GM12878 (cell line): Measurements from ENCODE around the gene DPYSL4. TPM values are rescaled to one million over a fixed set of nuclear protein-coding genes. Genes with fewer than 3 reads are reported as not detected.

ENCODE experiments used
- ATAC-seq: fragments of 200-7000 bp; cut with Tn5 transposase; 3 replicates; pipeline ENCODE4 v1.9.1; 2020; ENCODE audit warnings: mild to moderate bottlenecking, moderate library complexity
- BruUV-seq: library from RNA; stranded (reverse); fragments of 400-500 nt; replicated peaks from 2 replicates; lab custom pipeline; 2021; lab: Mats Ljungman, UMichigan
- CTCF ChIA-PET: fragments of 300-600 bp; sonication (Branson Sonifier 250); formaldehyde crosslinking; extraction: SDS; loops from one replicate; lab custom pipeline; 2021; ENCODE audit warnings: inconsistent platforms; lab: Yijun Ruan, JAX
- POLR2A ChIA-PET: fragments of 350-600 bp; formaldehyde crosslinking; extraction: SDS; loops from one replicate; lab custom pipeline; 2021; ENCODE audit warnings: inconsistent platforms; lab: Charles Lee
- RAD21 ChIA-PET: fragments of 300-600 bp; sonication (Branson Sonifier 250); formaldehyde crosslinking; loops from one replicate; lab custom pipeline; 2023; ENCODE audit warnings: antibody characterized with exemption; ENCODE audit not compliant: unreplicated experiment; lab: Charles Lee
- SMC1A ChIA-PET: fragments of 300-600 bp; sonication (Branson Sonifier 250); formaldehyde crosslinking; loops from one replicate; lab custom pipeline; 2023; ENCODE audit not compliant: unreplicated experiment, uncharacterized antibody; lab: Charles Lee
- DNase-seq: peaks from one replicate; pipeline ENCODE4 v3.0.0-alpha.2; 2011; ENCODE audit warnings: low read depth, low spot score
- FAIRE-seq: peaks from 3 replicates; lab custom pipeline; 2011; peaks lifted over from hg19 to GRCh38; lab: Jason Lieb, UNC
- H2AFZ ChIP-seq: 2 replicates; pipeline ENCODE4 v1.6.0; 2011; ENCODE audit warnings: low read depth, low read length, control low read depth; ENCODE audit not compliant: control insufficient read depth
- H3K27ac ChIP-seq: 2 replicates; pipeline ENCODE4 v1.5.1; 2011; ENCODE audit warnings: control low read depth; ENCODE audit not compliant: control insufficient read depth, insufficient read depth
- H3K27me3 ChIP-seq, 2 experiments: replicated peaks in 1 of 2; 2 replicates each; pipeline versions ENCODE4 v1.6.0 to v1.6.1; 2011; ENCODE audit warnings: low read length in 1 of 2; ENCODE audit not compliant: control insufficient read depth in 2 of 2, insufficient read depth in 2 of 2
- H3K36me3 ChIP-seq, 2 experiments: 2 replicates each; pipeline ENCODE4 v1.5.1; 2011; ENCODE audit warnings: low read length in 1 of 2; ENCODE audit not compliant: control insufficient read depth in 2 of 2, insufficient read depth in 2 of 2
- H3K4me1 ChIP-seq: 2 replicates; pipeline ENCODE4 v1.6.1; 2011; ENCODE audit warnings: mild to moderate bottlenecking, low read length, moderate library complexity, mixed read lengths; ENCODE audit not compliant: control insufficient read depth, insufficient read depth
- H3K4me2 ChIP-seq: 2 replicates; pipeline ENCODE4 v1.6.0; 2011; ENCODE audit warnings: control low read depth; ENCODE audit not compliant: control insufficient read depth, insufficient read depth
- H3K4me3 ChIP-seq: fragments of 200-600 bp; sonication (generic); 2 replicates; pipeline ENCODE4 v1.5.1; 2016
- H3K79me2 ChIP-seq: 2 replicates; pipeline ENCODE4 v1.6.0; 2011; ENCODE audit warnings: low read length; ENCODE audit not compliant: control insufficient read depth, insufficient read depth
- H3K9ac ChIP-seq: 2 replicates; pipeline ENCODE4 v1.8.0; 2011; ENCODE audit warnings: low read length, control low read depth, mixed read lengths; ENCODE audit not compliant: control insufficient read depth, insufficient read depth
- H3K9me3 ChIP-seq: replicated peaks from 3 replicates; pipeline ENCODE4 v1.5.1; 2011; ENCODE audit warnings: mild to moderate bottlenecking, low read length; ENCODE audit not compliant: control insufficient read depth, insufficient read depth
- H4K20me1 ChIP-seq: 2 replicates; pipeline ENCODE4 v1.6.0; 2011; ENCODE audit not compliant: control insufficient read depth, insufficient read depth
- BRCA1 ChIP-seq: IDR thresholded peaks from 2 replicates; pipeline ENCODE4 v1.6.1; 2011; ENCODE audit warnings: low read depth, low read length, improper control_type of control experiment
- GABPA ChIP-seq: IDR thresholded peaks from 2 replicates; pipeline ENCODE4 v1.6.1; 2014; ENCODE audit warnings: antibody characterized with exemption, low read depth, mild to moderate bottlenecking, inconsistent platforms
- MTA3 ChIP-seq: IDR thresholded peaks from 2 replicates; pipeline ENCODE4 v1.6.1; 2012; ENCODE audit warnings: low read length, inconsistent platforms, borderline replicate concordance
- MYC ChIP-seq: IDR thresholded peaks from 2 replicates; pipeline ENCODE4 v1.6.1; 2011; ENCODE audit warnings: mild to moderate bottlenecking, low read length, moderate library complexity, inconsistent platforms; ENCODE audit not compliant: insufficient read depth, insufficient replicate concordance, insufficient read length, severe bottlenecking
- NFIC ChIP-seq: IDR thresholded peaks from 2 replicates; pipeline ENCODE4 v1.6.1; 2012; ENCODE audit warnings: low read depth, mild to moderate bottlenecking, inconsistent platforms, low read length, moderate library complexity
- NR2C1 ChIP-seq: fragments of 450-650 bp; IDR thresholded peaks from 2 replicates; pipeline ENCODE4 v1.6.1; 2017; ENCODE audit warnings: antibody characterized with exemption, mild to moderate bottlenecking, moderate library complexity
- SMAD5 ChIP-seq: IDR thresholded peaks from 2 replicates; pipeline ENCODE4 v1.6.1; 2016; ENCODE audit warnings: antibody characterized with exemption, low read depth
- SMC3 ChIP-seq: IDR thresholded peaks from 2 replicates; pipeline ENCODE4 v1.6.1; 2011; ENCODE audit warnings: low read length, improper control_type of control experiment, borderline replicate concordance
- TBL1XR1 ChIP-seq: IDR thresholded peaks from 2 replicates; pipeline ENCODE4 v1.6.1; 2012; ENCODE audit warnings: low read depth, low read length, improper control_type of control experiment
- TCF7 ChIP-seq: IDR thresholded peaks from 2 replicates; pipeline ENCODE4 v1.6.1; 2014; ENCODE audit warnings: antibody characterized with exemption, borderline replicate concordance
- YBX1 ChIP-seq: fragments of 450-650 bp; IDR thresholded peaks from 2 replicates; pipeline ENCODE4 v1.6.1; 2016; ENCODE audit warnings: antibody characterized with exemption
- ZNF622 ChIP-seq: fragments of 450-650 bp; IDR thresholded peaks from 2 replicates; pipeline ENCODE4 v1.6.1; 2017; ENCODE audit warnings: mild to moderate bottlenecking, inconsistent platforms
- WGBS: methylation state at CpG from one replicate; pipeline ENCODE4 v1.1.6; 2016; ENCODE audit warnings: low lambda C conversion rate; ENCODE audit not compliant: insufficient replicate concordance, insufficient coverage; ENCODE audit errors: missing lambda C conversion rate; 5-methylcytosine and 5-hydroxymethylcytosine counted together
- in situ Hi-C: fragments of 300-500 bp; cut with MboI; formaldehyde crosslinking; loops from 9 replicates; pipeline ENCODE4 v1.14.3; 2018; ENCODE audit warnings: mixed read lengths
- intact Hi-C: fragments of 100-400 bp; cut with micrococcal nuclease; formaldehyde crosslinking; loops from one replicate; pipeline ENCODE4 v1.14.2; 2022; ENCODE audit not compliant: unreplicated experiment
- polyA plus RNA-seq, 11 experiments: library from polyadenylated mRNA; depleted of rRNA in 4 of 11; unstranded in 6 of 11; stranded (reverse) in 5 of 11; fragments of >200 nt; fragmentation: Nextera tagmentation in 4 of 11; fragmentation: Illumina TruSeq in 1 of 11; extraction: Ambion mirVana in 4 of 11; extraction: Trizol in 1 of 11; gene quantifications; 1 replicate in 1 of 11; 2 replicates in 10 of 11; pipeline versions ENCODE4 v1.2.1 to v1.2.3, GENCODE V29; 2011 to 2016; ENCODE audit warnings: inconsistent platforms in 2 of 11, missing spikeins in 2 of 11, low read depth in 1 of 11
- total RNA-seq, 4 experiments: library from RNA; depleted of rRNA in 3 of 4; stranded (reverse); fragments of >200 nt in 3 of 4; fragmentation: Illumina TruSeq in 1 of 4; extraction: Trizol in 1 of 4; gene quantifications; 2 replicates each; pipeline versions ENCODE4 v1.2.1 to v1.2.3, GENCODE V29; 2013 to 2021
- TF ChIP-seq, protein P1 (sequence below): IDR thresholded peaks from 2 replicates; pipeline ENCODE4 v1.6.1; 2011; ENCODE audit warnings: mild to moderate bottlenecking, low read depth, low read length, moderate library complexity; ENCODE audit not compliant: insufficient replicate concordance
- TF ChIP-seq, protein P2 (sequence below): IDR thresholded peaks from 2 replicates; pipeline ENCODE4 v1.6.1; 2012; ENCODE audit warnings: mild to moderate bottlenecking, low read depth, low read length
- TF ChIP-seq, protein P3 (sequence below): fragments of 450-650 bp; IDR thresholded peaks from 2 replicates; pipeline ENCODE4 v1.6.1; 2017; ENCODE audit warnings: mild to moderate bottlenecking, moderate library complexity

DPYSL4 gene
- total and polyA plus RNA-seq, 10 of the 15 experiments (the other 5 are each of a cell fraction or from before 2014, with no cell fraction given), result 0.10 to 0.21 TPM; not detected in 8

DNA sequence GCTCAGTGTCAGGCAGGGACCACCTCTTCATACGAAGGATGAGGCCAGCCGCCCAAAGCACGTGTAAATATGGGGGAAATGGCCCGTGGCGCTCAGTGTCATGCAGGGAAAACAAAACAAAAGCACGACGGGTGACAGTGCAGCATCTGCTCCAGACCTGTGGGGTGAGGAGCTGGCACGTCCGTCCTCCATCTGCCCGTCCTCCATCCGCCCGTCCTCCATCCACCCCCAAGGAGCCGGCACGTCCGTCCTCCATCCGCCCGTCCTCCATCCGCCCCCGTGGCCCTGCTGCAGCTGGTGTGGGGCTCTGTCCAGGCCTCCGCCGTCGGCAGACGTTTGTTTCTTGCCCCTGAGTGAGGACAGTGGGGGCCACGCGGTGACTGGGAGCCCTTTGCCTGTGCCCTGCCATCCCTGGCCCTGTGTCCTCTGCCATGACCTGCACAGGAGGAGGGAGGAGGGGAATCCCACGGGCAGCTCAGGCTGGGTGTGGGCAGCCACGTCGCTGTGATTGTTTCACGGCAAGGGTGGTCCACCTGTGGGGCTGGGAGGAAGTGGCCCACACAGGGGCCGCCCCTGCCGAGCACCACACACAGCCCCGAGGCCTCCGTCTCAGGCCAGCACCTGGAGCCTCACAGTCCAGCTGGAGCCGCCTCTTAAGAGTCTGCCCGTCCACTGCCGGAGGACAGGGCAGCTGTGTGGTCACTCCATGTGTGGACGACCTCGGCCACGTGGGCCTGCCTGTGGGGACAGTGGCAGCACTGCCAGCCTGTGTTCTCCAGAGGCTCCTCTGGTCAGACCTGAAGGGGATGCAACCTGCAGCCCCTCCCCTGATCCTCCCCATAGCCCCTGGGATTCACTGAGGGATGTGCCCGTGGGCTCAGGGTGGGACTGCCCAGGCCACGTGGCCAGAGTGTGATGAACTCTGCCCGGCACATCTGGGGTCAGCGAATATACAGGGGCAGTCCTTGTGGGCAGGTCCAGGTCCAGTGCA, 38.2 kb upstream of the DPYSL4 start:
- CTCF ChIA-PET, result interaction anchor here (0.8 kb wide), 1 partner anchor 147 kb away, joined by 3 read pairs; no protein-coding TSS in a partner anchor
- Histone ChIP-seq H3K4me3 (no peak overlapping the region), H3K27ac (no peak overlapping the region), H3K4me1 (no peaks in the 10 kb centered on the region), H3K9ac (no peak overlapping the region), H3K36me3 (no peaks in the 10 kb centered on the region), H3K9me3 (no peaks in the 10 kb centered on the region), H4K20me1 (no peaks in the 10 kb centered on the region), H3K4me2 (no peak overlapping the region), H2AFZ (no peak overlapping the region), H3K27me3 (no peaks in the 10 kb centered on the region), H3K79me2 (no peaks in the 10 kb centered on the region)
- no peak for DNase-seq
- 63% methylated on average over 37 of the region's 43 CpGs for WGBS
- SMC1A ChIA-PET, result no interaction called here
- intact Hi-C loops, result no loop called here
- POLR2A ChIA-PET, result no interaction called here
- no peak for ATAC-seq
- RAD21 ChIA-PET, result no interaction called here
- BruUV-seq, result no TSS peak
- in situ Hi-C loops, result loop anchor here (5.0 kb wide), 1 partner anchor 261 kb away; no protein-coding TSS in a partner anchor
- FAIRE-seq, result no peak
- TF ChIP-seq TCF7, result no peak
- TF ChIP-seq, protein P1, sequence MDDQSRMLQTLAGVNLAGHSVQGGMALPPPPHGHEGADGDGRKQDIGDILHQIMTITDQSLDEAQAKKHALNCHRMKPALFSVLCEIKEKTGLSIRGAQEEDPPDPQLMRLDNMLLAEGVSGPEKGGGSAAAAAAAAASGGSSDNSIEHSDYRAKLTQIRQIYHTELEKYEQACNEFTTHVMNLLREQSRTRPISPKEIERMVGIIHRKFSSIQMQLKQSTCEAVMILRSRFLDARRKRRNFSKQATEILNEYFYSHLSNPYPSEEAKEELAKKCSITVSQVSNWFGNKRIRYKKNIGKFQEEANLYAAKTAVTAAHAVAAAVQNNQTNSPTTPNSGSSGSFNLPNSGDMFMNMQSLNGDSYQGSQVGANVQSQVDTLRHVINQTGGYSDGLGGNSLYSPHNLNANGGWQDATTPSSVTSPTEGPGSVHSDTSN, result no peak
- TF ChIP-seq, protein P2, sequence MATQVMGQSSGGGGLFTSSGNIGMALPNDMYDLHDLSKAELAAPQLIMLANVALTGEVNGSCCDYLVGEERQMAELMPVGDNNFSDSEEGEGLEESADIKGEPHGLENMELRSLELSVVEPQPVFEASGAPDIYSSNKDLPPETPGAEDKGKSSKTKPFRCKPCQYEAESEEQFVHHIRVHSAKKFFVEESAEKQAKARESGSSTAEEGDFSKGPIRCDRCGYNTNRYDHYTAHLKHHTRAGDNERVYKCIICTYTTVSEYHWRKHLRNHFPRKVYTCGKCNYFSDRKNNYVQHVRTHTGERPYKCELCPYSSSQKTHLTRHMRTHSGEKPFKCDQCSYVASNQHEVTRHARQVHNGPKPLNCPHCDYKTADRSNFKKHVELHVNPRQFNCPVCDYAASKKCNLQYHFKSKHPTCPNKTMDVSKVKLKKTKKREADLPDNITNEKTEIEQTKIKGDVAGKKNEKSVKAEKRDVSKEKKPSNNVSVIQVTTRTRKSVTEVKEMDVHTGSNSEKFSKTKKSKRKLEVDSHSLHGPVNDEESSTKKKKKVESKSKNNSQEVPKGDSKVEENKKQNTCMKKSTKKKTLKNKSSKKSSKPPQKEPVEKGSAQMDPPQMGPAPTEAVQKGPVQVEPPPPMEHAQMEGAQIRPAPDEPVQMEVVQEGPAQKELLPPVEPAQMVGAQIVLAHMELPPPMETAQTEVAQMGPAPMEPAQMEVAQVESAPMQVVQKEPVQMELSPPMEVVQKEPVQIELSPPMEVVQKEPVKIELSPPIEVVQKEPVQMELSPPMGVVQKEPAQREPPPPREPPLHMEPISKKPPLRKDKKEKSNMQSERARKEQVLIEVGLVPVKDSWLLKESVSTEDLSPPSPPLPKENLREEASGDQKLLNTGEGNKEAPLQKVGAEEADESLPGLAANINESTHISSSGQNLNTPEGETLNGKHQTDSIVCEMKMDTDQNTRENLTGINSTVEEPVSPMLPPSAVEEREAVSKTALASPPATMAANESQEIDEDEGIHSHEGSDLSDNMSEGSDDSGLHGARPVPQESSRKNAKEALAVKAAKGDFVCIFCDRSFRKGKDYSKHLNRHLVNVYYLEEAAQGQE, result no peak
- no peak for TF ChIP-seq MTA3
- no peak for TF ChIP-seq SMAD5
- no peak for TF ChIP-seq MYC
- no peak for TF ChIP-seq TBL1XR1
- TF ChIP-seq NR2C1, result no peak
- TF ChIP-seq YBX1, result no peak
- no peak for TF ChIP-seq GABPA
- TF ChIP-seq, protein P3, sequence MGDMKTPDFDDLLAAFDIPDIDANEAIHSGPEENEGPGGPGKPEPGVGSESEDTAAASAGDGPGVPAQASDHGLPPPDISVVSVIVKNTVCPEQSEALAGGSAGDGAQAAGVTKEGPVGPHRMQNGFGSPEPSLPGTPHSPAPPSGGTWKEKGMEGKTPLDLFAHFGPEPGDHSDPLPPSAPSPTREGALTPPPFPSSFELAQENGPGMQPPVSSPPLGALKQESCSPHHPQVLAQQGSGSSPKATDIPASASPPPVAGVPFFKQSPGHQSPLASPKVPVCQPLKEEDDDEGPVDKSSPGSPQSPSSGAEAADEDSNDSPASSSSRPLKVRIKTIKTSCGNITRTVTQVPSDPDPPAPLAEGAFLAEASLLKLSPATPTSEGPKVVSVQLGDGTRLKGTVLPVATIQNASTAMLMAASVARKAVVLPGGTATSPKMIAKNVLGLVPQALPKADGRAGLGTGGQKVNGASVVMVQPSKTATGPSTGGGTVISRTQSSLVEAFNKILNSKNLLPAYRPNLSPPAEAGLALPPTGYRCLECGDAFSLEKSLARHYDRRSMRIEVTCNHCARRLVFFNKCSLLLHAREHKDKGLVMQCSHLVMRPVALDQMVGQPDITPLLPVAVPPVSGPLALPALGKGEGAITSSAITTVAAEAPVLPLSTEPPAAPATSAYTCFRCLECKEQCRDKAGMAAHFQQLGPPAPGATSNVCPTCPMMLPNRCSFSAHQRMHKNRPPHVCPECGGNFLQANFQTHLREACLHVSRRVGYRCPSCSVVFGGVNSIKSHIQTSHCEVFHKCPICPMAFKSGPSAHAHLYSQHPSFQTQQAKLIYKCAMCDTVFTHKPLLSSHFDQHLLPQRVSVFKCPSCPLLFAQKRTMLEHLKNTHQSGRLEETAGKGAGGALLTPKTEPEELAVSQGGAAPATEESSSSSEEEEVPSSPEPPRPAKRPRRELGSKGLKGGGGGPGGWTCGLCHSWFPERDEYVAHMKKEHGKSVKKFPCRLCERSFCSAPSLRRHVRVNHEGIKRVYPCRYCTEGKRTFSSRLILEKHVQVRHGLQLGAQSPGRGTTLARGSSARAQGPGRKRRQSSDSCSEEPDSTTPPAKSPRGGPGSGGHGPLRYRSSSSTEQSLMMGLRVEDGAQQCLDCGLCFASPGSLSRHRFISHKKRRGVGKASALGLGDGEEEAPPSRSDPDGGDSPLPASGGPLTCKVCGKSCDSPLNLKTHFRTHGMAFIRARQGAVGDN, result no peak
- no peak for TF ChIP-seq NFIC
- no peak for TF ChIP-seq ZNF622
- no peak for TF ChIP-seq SMC3
- TF ChIP-seq BRCA1, result no peak
